GM21723 (cell line): ENCODE results near the gene HACD2.

Source experiments
- ATAC-seq: cut with Tn5 transposase; IDR thresholded peaks from one replicate; pipeline ENCODE4 v1.9.1; 2021; ENCODE audit warnings: mild to moderate bottlenecking, moderate library complexity; ENCODE audit not compliant: unreplicated experiment

The HACD2 gene

GRCh38 chr3:123576122-123576521 lies 8.7 kb downstream of the HACD2 start:
- ATAC-seq, result no peak

GRCh38 chr3:123571973-123572365 lies 12.9 kb downstream of the HACD2 start:
- ATAC-seq, result no peak

- no peak for ATAC-seq
These were observed 13.4 kb downstream of the HACD2 start for GRCh38 chr3:123571264-123571972.

GRCh38 chr3:123568875-123569274 lies 16.0 kb downstream of the HACD2 start:
- no peak for ATAC-seq

GRCh38 chr3:123568034-123568433 lies 16.8 kb downstream of the HACD2 start:
- no peak for ATAC-seq

- no peak for ATAC-seq
These were observed 20.8 kb downstream of the HACD2 start for GRCh38 chr3:123564056-123564455.

GRCh38 chr3:123562547-123562946 lies 22.3 kb downstream of the HACD2 start:
- ATAC-seq, result no peak

GRCh38 chr3:123561188-123561587 lies 23.7 kb downstream of the HACD2 start:
- no peak for ATAC-seq

- no peak for ATAC-seq
These were observed 25.6 kb downstream of the HACD2 start for GRCh38 chr3:123559040-123559861.

GRCh38 chr3:123553536-123553935 lies 31.3 kb downstream of the HACD2 start:
- no peak for ATAC-seq

- ATAC-seq, result no peak
These were observed 32.1 kb downstream of the HACD2 start for GRCh38 chr3:123552768-123553167.

- no peak for ATAC-seq
These were observed 32.6 kb downstream of the HACD2 start for GRCh38 chr3:123552095-123552714.

GRCh38 chr3:123547881-123548519 lies 36.9 kb downstream of the HACD2 start:
- ATAC-seq, result no peak

GRCh38 chr3:123546133-123546755 lies 38.6 kb downstream of the HACD2 start:
- ATAC-seq, result no peak

GRCh38 chr3:123543950-123544349 lies 40.9 kb downstream of the HACD2 start:
- no peak for ATAC-seq

GRCh38 chr3:123540285-123540684 lies 44.6 kb downstream of the HACD2 start:
- ATAC-seq, result no peak

GRCh38 chr3:123536153-123536895 lies 48.5 kb downstream of the HACD2 start:
- ATAC-seq, result peak; percentile 72

- no peak for ATAC-seq
These were observed 49.3 kb downstream of the HACD2 start for GRCh38 chr3:123535580-123535979.

- no peak for ATAC-seq
These were observed 50.6 kb downstream of the HACD2 start for GRCh38 chr3:123534264-123534663.

GRCh38 chr3:123533554-123534159 lies 51.2 kb downstream of the HACD2 start:
- ATAC-seq, result no peak
